ENCODE data around the gene ZNRF1. TPM values are rescaled to one million over a fixed set of nuclear protein-coding genes. Genes with fewer than 3 reads are reported as not detected.

Gene ZNRF1
- total RNA-seq, 1 experiment from 2014 or later, result 10.5 TPM

- TF ChIP-seq CTCF (IDR thresholded peaks at IDR 0.05; ENCODE audit: unreplicated experiment), result no peak
- CTCF ChIA-PET, result interaction anchor here (0.6 to 1.6 kb wide), 6 partner anchors 31 to 431 kb away, joined by 3 to 5 read pairs (median 3); partner anchors contain the start of gene MLKL
- no peaks in the 10 kb centered on the region for H3K4me1 Mint-ChIP-seq (ENCODE audit: insufficient read depth, unreplicated experiment)
- H3K27me3 Mint-ChIP-seq (ENCODE audit: insufficient read depth, unreplicated experiment), result no peaks in the 10 kb centered on the region
- DNase-seq (ENCODE audit: unreplicated experiment), result no peak
- H3K4me3 Mint-ChIP-seq (ENCODE audit: unreplicated experiment), result no peak overlapping the region
- POLR2A ChIA-PET, result interaction anchor here (1.0 kb wide), 2 partner anchors 11 to 12 kb away, joined by 3 read pairs; no protein-coding TSS in a partner anchor
- intact Hi-C loops (cut with micrococcal nuclease), result no loop called here
- no TSS peak for BruUV-seq (replicated peaks)
- H3K9me3 Mint-ChIP-seq (ENCODE audit: unreplicated experiment), result no peaks in the 10 kb centered on the region
- H3K27ac Mint-ChIP-seq (ENCODE audit: low read depth, unreplicated experiment), result no peak overlapping the region
- H3K36me3 Mint-ChIP-seq (ENCODE audit: insufficient read depth, unreplicated experiment), result no peaks in the 10 kb centered on the region
These were observed 132.3 kb downstream of the ZNRF1 start for GRCh38 chr16:75131081-75131480.

- Mint-ChIP-seq H3K9me3 (ENCODE audit: unreplicated experiment) (no peaks in the 10 kb centered on the region), H3K4me3 (ENCODE audit: unreplicated experiment) (no peak overlapping the region), H3K4me1 (ENCODE audit: insufficient read depth, unreplicated experiment) (no peaks in the 10 kb centered on the region), H3K36me3 (ENCODE audit: insufficient read depth, unreplicated experiment) (no peaks in the 10 kb centered on the region), H3K27me3 (ENCODE audit: insufficient read depth, unreplicated experiment) (no peaks in the 10 kb centered on the region), H3K27ac (ENCODE audit: low read depth, unreplicated experiment) (no peak overlapping the region)
- no peak for DNase-seq (ENCODE audit: unreplicated experiment)
- ChIA-PET CTCF (interaction anchor here (0.6 kb wide), 1 partner anchor 28 kb away, joined by 5 read pairs; no protein-coding TSS in a partner anchor), POLR2A (no interaction called here)
- no TSS peak for BruUV-seq (replicated peaks)
- intact Hi-C loops (cut with micrococcal nuclease), result no loop called here
- TF ChIP-seq CTCF (IDR thresholded peaks at IDR 0.05; ENCODE audit: unreplicated experiment), result no peak
These were observed 139.4 kb downstream of the ZNRF1 start for GRCh38 chr16:75138233-75138632.

- no peaks in the 10 kb centered on the region for H3K27me3 Mint-ChIP-seq (ENCODE audit: insufficient read depth, unreplicated experiment)
- no peak for TF ChIP-seq CTCF (IDR thresholded peaks at IDR 0.05; ENCODE audit: unreplicated experiment)
- no peaks in the 10 kb centered on the region for H3K4me1 Mint-ChIP-seq (ENCODE audit: insufficient read depth, unreplicated experiment)
- POLR2A ChIA-PET, result no interaction called here
- CTCF ChIA-PET, result no interaction called here
- no peak overlapping the region for H3K27ac Mint-ChIP-seq (ENCODE audit: low read depth, unreplicated experiment)
- BruUV-seq (replicated peaks), result no TSS peak
- no peak for DNase-seq (ENCODE audit: unreplicated experiment)
- no peaks in the 10 kb centered on the region for H3K36me3 Mint-ChIP-seq (ENCODE audit: insufficient read depth, unreplicated experiment)
- H3K9me3 Mint-ChIP-seq (ENCODE audit: unreplicated experiment), result no peaks in the 10 kb centered on the region
- intact Hi-C loops (cut with micrococcal nuclease), result no loop called here
- H3K4me3 Mint-ChIP-seq (ENCODE audit: unreplicated experiment), result no peak overlapping the region
These were observed 139.8 kb downstream of the ZNRF1 start for GRCh38 chr16:75138636-75139035.

- no peak overlapping the region for H3K27ac Mint-ChIP-seq (ENCODE audit: low read depth, unreplicated experiment)
- TF ChIP-seq CTCF (IDR thresholded peaks at IDR 0.05; ENCODE audit: unreplicated experiment), result no peak
- no peaks in the 10 kb centered on the region for H3K27me3 Mint-ChIP-seq (ENCODE audit: insufficient read depth, unreplicated experiment)
- no peaks in the 10 kb centered on the region for H3K36me3 Mint-ChIP-seq (ENCODE audit: insufficient read depth, unreplicated experiment)
- no TSS peak for BruUV-seq (replicated peaks)
- H3K4me3 Mint-ChIP-seq (ENCODE audit: unreplicated experiment), result no peak overlapping the region
- CTCF ChIA-PET, result no interaction called here
- POLR2A ChIA-PET, result interaction anchor here (0.6 kb wide), 1 partner anchor 47 kb away, joined by 3 read pairs; no protein-coding TSS in a partner anchor
- intact Hi-C loops (cut with micrococcal nuclease), result no loop called here
- H3K9me3 Mint-ChIP-seq (ENCODE audit: unreplicated experiment), result no peaks in the 10 kb centered on the region
- no peaks in the 10 kb centered on the region for H3K4me1 Mint-ChIP-seq (ENCODE audit: insufficient read depth, unreplicated experiment)
- no peak for DNase-seq (ENCODE audit: unreplicated experiment)
These were observed 140.7 kb downstream of the ZNRF1 start for GRCh38 chr16:75139498-75139897.

Data from MCF 10A (cell line).